ENCODE data around the gene DHRS7B. TPM values are rescaled to one million over a fixed set of nuclear protein-coding genes. Genes with fewer than 3 reads are reported as not detected.
A peak's percentile ranks its signal among the peaks of the same experiment; 100 is the strongest.
"Not testable (repeated sequence)": the region's sequence is repeated elsewhere in the genome, so short reads cannot be mapped to it uniquely, and the experiment has no call there.

Gene DHRS7B
- 10 to 100 TPM; 24.0 to 30.3 (median 28.8) TPM for total RNA-seq

- H3K4me1 ChIP-seq, result peaks cover 16 to 36% (median 30%) of the 10 kb centered on the region in 4 donors
- peak; percentile 99 for DNase-seq (ENCODE audit: extremely low spot score)
- WGBS, result 0% methylated on average over 13 of the region's 66 CpGs
- H3K4me3 ChIP-seq, result peak within 1 kb of the TSS; percentile 75 to 95 (median 80)
- intact Hi-C loops (cut with DNase I), result loop anchor here (2.0 to 10.0 kb wide), 4 partner anchors 88 to 328 kb away; partner anchors contain the start of genes NATD1 and TMEM11
- no peaks in the 10 kb centered on the region for H3K36me3 ChIP-seq
- TF ChIP-seq POLR2AphosphoS5 (IDR thresholded peaks at IDR 0.05) (peak; percentile 93 to 96), EP300 (IDR thresholded peaks at IDR 0.05) (no peak)
- H3K27me3 ChIP-seq, result no peaks in the 10 kb centered on the region
- H3K9me3 ChIP-seq, result no peaks in the 10 kb centered on the region
- H3K27ac ChIP-seq (replicated peaks in 1 of 4), result peak within 1 kb of the TSS; percentile 90 to 97 (median 93)
Measured at GRCh38 chr17:21126645-21127508, at the start of gene DHRS7B. Gene DHRS7B (plus strand): TSS chr17:21126964. CDS start chr17:21126972, 8 bp downstream.

- no peak overlapping the region for H3K27ac ChIP-seq (replicated peaks in 1 of 4)
- H3K36me3 ChIP-seq, result no peaks in the 10 kb centered on the region
- no peak overlapping the region for H3K4me3 ChIP-seq
- DNase-seq (ENCODE audit: extremely low spot score), result no peak
- WGBS, result 82% methylated on average over 2 of the region's 2 CpGs
- intact Hi-C loops (cut with DNase I), result no loop called here
- H3K4me1 ChIP-seq, result peaks cover 7 to 18% (median 17%) of the 10 kb centered on the region in 4 donors
- H3K27me3 ChIP-seq, result no peaks in the 10 kb centered on the region
- no peaks in the 10 kb centered on the region for H3K9me3 ChIP-seq
- TF ChIP-seq CTCF (IDR thresholded peaks at IDR 0.05) (no peak), EP300 (IDR thresholded peaks at IDR 0.05) (no peak), POLR2AphosphoS5 (IDR thresholded peaks at IDR 0.05) (no peak), POLR2A (IDR thresholded peaks at IDR 0.05; ENCODE audit: low read depth) (no peak)
Measured at GRCh38 chr17:21077281-21077680, 49.5 kb upstream of the DHRS7B start.

GRCh38 chr17:21078016-21078780, 48.6 kb upstream of the DHRS7B start:
- H3K4me3 ChIP-seq, result no peak overlapping the region
- H3K27ac ChIP-seq (replicated peaks in 1 of 4), result no peak overlapping the region
- H3K4me1 ChIP-seq, result peaks cover 7 to 18% (median 17%) of the 10 kb centered on the region in 4 donors
- no peaks in the 10 kb centered on the region for H3K9me3 ChIP-seq
- intact Hi-C loops (cut with DNase I), result no loop called here
- H3K36me3 ChIP-seq, result no peaks in the 10 kb centered on the region
- no peak for DNase-seq (ENCODE audit: extremely low spot score)
- no peak for TF ChIP-seq EP300 (IDR thresholded peaks at IDR 0.05)
- no peak for TF ChIP-seq CTCF (IDR thresholded peaks at IDR 0.05)
- no peak for TF ChIP-seq POLR2AphosphoS5 (IDR thresholded peaks at IDR 0.05)
- TF ChIP-seq POLR2A (IDR thresholded peaks at IDR 0.05; ENCODE audit: low read depth), result no peak
- no peaks in the 10 kb centered on the region for H3K27me3 ChIP-seq
- WGBS, result 67% methylated on average over 11 of the region's 11 CpGs

- intact Hi-C loops (cut with DNase I), result no loop called here
- TF ChIP-seq EP300 (IDR thresholded peaks at IDR 0.05) (no peak), POLR2AphosphoS5 (IDR thresholded peaks at IDR 0.05) (no peak), POLR2A (IDR thresholded peaks at IDR 0.05; ENCODE audit: low read depth) (no peak), CTCF (IDR thresholded peaks at IDR 0.05) (no peak)
- 68% methylated on average over 7 of the region's 7 CpGs for WGBS
- H3K4me1 ChIP-seq, result peaks cover 7 to 18% (median 17%) of the 10 kb centered on the region in 4 donors
- no peak overlapping the region for H3K27ac ChIP-seq (replicated peaks in 1 of 4)
- H3K36me3 ChIP-seq, result no peaks in the 10 kb centered on the region
- H3K27me3 ChIP-seq, result no peaks in the 10 kb centered on the region
- no peak for DNase-seq (ENCODE audit: extremely low spot score)
- no peak overlapping the region for H3K4me3 ChIP-seq
- no peaks in the 10 kb centered on the region for H3K9me3 ChIP-seq
Measured at GRCh38 chr17:21079196-21079595, 47.6 kb upstream of the DHRS7B start.

GRCh38 chr17:21082001-21082436, 44.7 kb upstream of the DHRS7B start:
- 84% methylated on average over 5 of the region's 5 CpGs for WGBS

GRCh38 chr17:21085280-21085679, 41.5 kb upstream of the DHRS7B start:
- H3K27ac ChIP-seq (replicated peaks in 1 of 4); intact Hi-C loops (cut with DNase I); H3K9me3 ChIP-seq; H3K4me1 ChIP-seq; H3K27me3 ChIP-seq; DNase-seq (ENCODE audit: extremely low spot score); H3K36me3 ChIP-seq; H3K4me3 ChIP-seq: not testable (repeated sequence)
- WGBS, result 100% methylated on average over 1 of the region's 1 CpG

More at GRCh38 chr17:21082001-21082436, 44.7 kb upstream of the DHRS7B start:
- no peak for TF ChIP-seq EP300 (IDR thresholded peaks at IDR 0.05)
- TF ChIP-seq POLR2AphosphoS5 (IDR thresholded peaks at IDR 0.05), result no peak
- TF ChIP-seq POLR2A (IDR thresholded peaks at IDR 0.05; ENCODE audit: low read depth), result no peak
- no peak for TF ChIP-seq CTCF (IDR thresholded peaks at IDR 0.05)
- intact Hi-C loops (cut with DNase I), result no loop called here
- Histone ChIP-seq H3K4me1 (no peaks in the 10 kb centered on the region), H3K4me3 (no peak overlapping the region), H3K36me3 (no peaks in the 10 kb centered on the region), H3K9me3 (no peaks in the 10 kb centered on the region), H3K27ac (replicated peaks in 1 of 4) (no peak overlapping the region), H3K27me3 (no peaks in the 10 kb centered on the region)
- no peak for DNase-seq (ENCODE audit: extremely low spot score)

Data from esophagus muscularis mucosa (tissue), 4 donors.